Brain microvascular endothelial cell (primary cell): ENCODE measurements around the gene ZNF385B.

Source experiments
- DNase-seq: peaks from one replicate; pipeline ENCODE4 v3.0.0-alpha.2; 2020
- H3K27ac ChIP-seq: fragments of 250-450 bp; sonication (Bioruptor Pico); 2 replicates; pipeline ENCODE4 v1.5.1; 2020; ENCODE audit warnings: mild to moderate bottlenecking, moderate library complexity
- H3K27me3 ChIP-seq: fragments of 250-450 bp; sonication (Bioruptor Pico); replicated peaks from 2 replicates; pipeline ENCODE4 v1.5.1; 2020; ENCODE audit warnings: mild to moderate bottlenecking
- H3K36me3 ChIP-seq: fragments of 250-450 bp; sonication (Bioruptor Pico); replicated peaks from 2 replicates; pipeline ENCODE4 v1.5.1; 2020; ENCODE audit warnings: mild to moderate bottlenecking
- H3K4me3 ChIP-seq: 2 replicates; pipeline ENCODE4 v1.5.1; 2011; ENCODE audit warnings: low read depth, mild to moderate bottlenecking, control low read depth, low read length, moderate library complexity
- in situ Hi-C: cut with HindIII; loops from 2 replicates; pipeline ENCODE4 v1.10.0; 2017; ENCODE audit warnings: low sequenced_read_pairs, low pct_ligation_motif_present
- TF ChIP-seq, protein P1 (sequence below): IDR thresholded peaks from 2 replicates; pipeline ENCODE4 v1.5.1; 2011; ENCODE audit warnings: low read depth, mild to moderate bottlenecking, moderate library complexity, low read length, control low read depth, inconsistent platforms; ENCODE audit errors: missing control alignments

ZNF385B gene

GRCh38 chr2:179488563-179488962 lies 372.8 kb downstream of the ZNF385B start:
- no peak overlapping the region for H3K27ac ChIP-seq
- no peak overlapping the region for H3K4me3 ChIP-seq
- no peaks in the 10 kb centered on the region for H3K27me3 ChIP-seq
- in situ Hi-C loops = no loop called here
- DNase-seq = no peak
- no peaks in the 10 kb centered on the region for H3K36me3 ChIP-seq
- TF ChIP-seq, protein P1, sequence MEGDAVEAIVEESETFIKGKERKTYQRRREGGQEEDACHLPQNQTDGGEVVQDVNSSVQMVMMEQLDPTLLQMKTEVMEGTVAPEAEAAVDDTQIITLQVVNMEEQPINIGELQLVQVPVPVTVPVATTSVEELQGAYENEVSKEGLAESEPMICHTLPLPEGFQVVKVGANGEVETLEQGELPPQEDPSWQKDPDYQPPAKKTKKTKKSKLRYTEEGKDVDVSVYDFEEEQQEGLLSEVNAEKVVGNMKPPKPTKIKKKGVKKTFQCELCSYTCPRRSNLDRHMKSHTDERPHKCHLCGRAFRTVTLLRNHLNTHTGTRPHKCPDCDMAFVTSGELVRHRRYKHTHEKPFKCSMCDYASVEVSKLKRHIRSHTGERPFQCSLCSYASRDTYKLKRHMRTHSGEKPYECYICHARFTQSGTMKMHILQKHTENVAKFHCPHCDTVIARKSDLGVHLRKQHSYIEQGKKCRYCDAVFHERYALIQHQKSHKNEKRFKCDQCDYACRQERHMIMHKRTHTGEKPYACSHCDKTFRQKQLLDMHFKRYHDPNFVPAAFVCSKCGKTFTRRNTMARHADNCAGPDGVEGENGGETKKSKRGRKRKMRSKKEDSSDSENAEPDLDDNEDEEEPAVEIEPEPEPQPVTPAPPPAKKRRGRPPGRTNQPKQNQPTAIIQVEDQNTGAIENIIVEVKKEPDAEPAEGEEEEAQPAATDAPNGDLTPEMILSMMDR = no peak

DNA sequence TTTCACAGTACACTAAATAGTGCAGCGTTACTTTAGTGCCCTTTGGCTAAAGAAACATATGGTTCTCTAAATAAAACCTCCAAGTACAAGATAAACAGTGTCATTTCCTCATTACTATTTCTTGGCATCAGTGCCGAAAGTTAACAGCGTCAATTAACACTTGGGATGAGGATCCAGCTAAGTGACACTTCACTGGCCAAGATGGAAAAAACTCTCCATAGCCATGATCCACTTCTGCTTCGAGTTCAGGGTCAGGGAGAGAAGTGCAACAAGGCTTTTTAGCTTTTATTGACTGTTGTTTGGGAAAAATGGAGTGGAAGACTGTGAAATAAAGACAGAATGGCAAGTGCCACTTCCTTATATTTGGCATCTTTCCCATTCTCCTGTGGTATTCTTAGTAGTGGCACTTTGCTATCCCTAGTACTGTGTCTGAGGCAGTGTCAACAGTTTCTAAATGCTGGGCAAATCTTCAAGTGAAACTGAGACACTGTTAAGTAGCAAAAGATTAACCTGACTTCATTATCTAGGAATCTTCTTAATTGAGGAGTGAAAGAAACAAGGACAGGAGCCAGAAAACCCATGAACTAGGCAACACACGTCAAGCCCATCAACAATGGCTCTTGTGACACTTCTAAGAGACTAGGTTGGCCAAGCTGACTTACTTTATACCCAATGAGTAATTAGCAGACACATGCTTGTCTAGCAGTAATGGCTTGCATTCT lies 374.2 kb downstream of the ZNF385B start:
- in situ Hi-C loops = no loop called here
- Histone ChIP-seq H3K4me3 (no peak overlapping the region), H3K27ac (no peak overlapping the region), H3K27me3 (no peaks in the 10 kb centered on the region), H3K36me3 (no peaks in the 10 kb centered on the region)
- no peak for DNase-seq
- TF ChIP-seq, protein P1 = no peak

DNA sequence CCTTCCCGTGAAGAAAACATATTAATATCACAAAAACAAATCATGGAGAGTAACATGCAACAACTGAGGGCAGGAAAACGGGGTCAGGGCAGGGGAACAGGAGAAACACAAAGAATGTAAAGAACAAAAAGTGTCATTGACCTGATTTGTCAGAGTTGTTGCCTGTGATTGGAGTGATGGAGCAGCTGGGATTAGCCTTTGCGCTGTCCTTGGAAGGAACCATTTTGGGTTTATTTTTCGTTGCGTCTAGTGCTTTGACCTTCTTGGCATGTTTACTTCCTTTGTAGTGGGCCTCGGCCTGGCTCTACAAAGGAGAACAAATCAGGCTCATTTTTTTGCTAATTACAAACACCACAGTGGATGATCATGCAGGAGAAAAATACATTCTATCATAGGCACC lies 378.3 kb downstream of the ZNF385B start:
- Histone ChIP-seq H3K36me3 (no peaks in the 10 kb centered on the region), H3K4me3 (no peak overlapping the region), H3K27ac (no peak overlapping the region), H3K27me3 (no peaks in the 10 kb centered on the region)
- in situ Hi-C loops = no loop called here
- TF ChIP-seq, protein P1 = no peak
- DNase-seq = no peak

- in situ Hi-C loops = no loop called here
- TF ChIP-seq, protein P1 = no peak
- no peak for DNase-seq
- Histone ChIP-seq H3K27me3 (no peaks in the 10 kb centered on the region), H3K27ac (no peak overlapping the region), H3K36me3 (no peaks in the 10 kb centered on the region), H3K4me3 (no peak overlapping the region)
These were observed 381.5 kb downstream of the ZNF385B start for GRCh38 chr2:179479947-179480346.

- in situ Hi-C loops = no loop called here
- no peak for DNase-seq
- Histone ChIP-seq H3K4me3 (no peak overlapping the region), H3K27ac (no peak overlapping the region), H3K36me3 (no peaks in the 10 kb centered on the region), H3K27me3 (no peaks in the 10 kb centered on the region)
- TF ChIP-seq, protein P1 = no peak
These were observed 382.6 kb downstream of the ZNF385B start for GRCh38 chr2:179478771-179479170.

DNA sequence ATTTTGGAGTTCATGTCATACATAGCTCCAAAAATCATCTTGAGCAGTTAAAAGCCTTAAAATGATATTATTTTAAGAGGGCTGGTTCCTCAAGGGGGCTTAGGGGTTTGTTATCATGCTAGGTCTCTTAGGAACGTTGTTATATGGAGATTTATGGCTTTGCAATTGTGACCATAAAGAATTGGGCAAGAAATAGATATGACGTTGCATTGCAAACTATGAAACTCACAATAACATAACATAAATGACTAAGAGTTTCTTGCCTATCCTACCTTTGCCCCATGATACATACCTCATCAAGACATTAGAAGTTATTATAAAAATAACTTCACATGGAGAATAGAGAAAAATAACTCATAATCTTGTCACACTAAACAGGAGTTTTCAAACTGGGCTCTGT lies 390.4 kb downstream of the ZNF385B start:
- TF ChIP-seq, protein P1 = no peak
- no peaks in the 10 kb centered on the region for H3K36me3 ChIP-seq
- H3K27me3 ChIP-seq = no peaks in the 10 kb centered on the region
- in situ Hi-C loops = no loop called here
- no peak overlapping the region for H3K27ac ChIP-seq
- DNase-seq = no peak
- H3K4me3 ChIP-seq = no peak overlapping the region
